ENCODE measurements around the gene GPER1.

DNA sequence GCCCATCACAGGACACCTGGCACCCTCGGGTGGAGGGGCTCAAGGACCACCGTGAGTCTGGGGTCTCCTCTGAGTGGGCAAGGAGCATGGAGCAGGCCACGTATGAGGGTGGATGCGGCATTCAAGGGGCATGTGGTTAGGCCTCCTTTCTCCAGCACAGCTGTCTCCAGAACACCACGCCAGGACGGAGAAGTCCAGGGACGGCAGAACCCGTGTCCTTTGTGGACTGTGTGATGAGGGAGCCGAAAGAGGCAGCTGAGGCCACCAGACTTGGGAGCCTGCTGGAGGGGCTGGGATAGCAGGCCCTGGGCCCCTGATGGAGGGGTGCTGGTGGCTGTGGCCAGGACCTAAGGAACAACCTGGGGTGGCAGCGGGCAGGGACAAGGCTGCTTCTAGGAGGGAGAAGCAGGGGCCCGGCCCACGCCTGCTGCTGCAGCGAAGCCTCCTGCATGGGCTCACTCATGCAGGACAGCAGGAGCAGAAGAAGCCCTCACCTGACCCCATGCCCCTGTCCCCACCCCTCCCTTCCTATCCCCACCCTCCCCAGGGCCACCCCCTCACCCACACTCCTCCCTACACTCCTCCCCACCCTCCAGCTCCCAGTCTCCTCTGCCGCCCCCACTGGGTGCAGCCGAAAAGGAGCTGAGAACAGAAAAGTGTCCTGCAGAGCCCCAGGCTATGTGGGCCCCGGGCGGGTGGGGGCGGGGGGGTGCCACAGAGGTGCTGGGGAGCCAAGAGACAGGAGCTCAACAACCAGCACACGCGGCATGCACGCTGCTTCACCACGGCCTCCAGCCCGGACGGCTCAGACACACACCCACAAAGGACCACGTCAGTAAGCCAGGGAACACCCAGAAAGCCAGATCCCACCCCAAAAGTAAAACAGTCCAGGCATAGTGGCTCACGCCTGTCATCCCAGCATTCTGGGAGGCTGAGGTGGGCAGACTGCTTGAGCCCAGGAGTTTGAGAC lies 42.4 kb downstream of the GPER1 start:
- TF ChIP-seq, protein P1, sequence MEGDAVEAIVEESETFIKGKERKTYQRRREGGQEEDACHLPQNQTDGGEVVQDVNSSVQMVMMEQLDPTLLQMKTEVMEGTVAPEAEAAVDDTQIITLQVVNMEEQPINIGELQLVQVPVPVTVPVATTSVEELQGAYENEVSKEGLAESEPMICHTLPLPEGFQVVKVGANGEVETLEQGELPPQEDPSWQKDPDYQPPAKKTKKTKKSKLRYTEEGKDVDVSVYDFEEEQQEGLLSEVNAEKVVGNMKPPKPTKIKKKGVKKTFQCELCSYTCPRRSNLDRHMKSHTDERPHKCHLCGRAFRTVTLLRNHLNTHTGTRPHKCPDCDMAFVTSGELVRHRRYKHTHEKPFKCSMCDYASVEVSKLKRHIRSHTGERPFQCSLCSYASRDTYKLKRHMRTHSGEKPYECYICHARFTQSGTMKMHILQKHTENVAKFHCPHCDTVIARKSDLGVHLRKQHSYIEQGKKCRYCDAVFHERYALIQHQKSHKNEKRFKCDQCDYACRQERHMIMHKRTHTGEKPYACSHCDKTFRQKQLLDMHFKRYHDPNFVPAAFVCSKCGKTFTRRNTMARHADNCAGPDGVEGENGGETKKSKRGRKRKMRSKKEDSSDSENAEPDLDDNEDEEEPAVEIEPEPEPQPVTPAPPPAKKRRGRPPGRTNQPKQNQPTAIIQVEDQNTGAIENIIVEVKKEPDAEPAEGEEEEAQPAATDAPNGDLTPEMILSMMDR (IDR thresholded peaks at IDR 0.05) = no peak
- no peak for TF ChIP-seq POLR2A (IDR thresholded peaks at IDR 0.05)
